Vagina (tissue), 2 donors: ENCODE results near the gene PADI1.

Source experiments
- CTCF ChIP-seq, 3 experiments: fragments of 450-650 bp in 2 of 3; fragments of 200-600 bp in 1 of 3; sonication (generic) in 1 of 3; IDR thresholded peaks; one replicate each; pipeline ENCODE4 v1.5.1; 2017 to 2019; ENCODE audit warnings: antibody characterized with exemption in 3 of 3, mild to moderate bottlenecking in 2 of 3, moderate library complexity in 2 of 3
- POLR2A ChIP-seq, 2 donors: fragments of 450-650 bp; IDR thresholded peaks; one replicate each; pipeline ENCODE4 v1.6.1; 2017; ENCODE audit warnings: antibody characterized with exemption in 2 of 2, mild to moderate bottlenecking in 2 of 2, moderate library complexity in 2 of 2

GRCh38 chr1:17228619-17229018 is 23.7 kb downstream of the PADI1 start:
- TF ChIP-seq CTCF (IDR thresholded peaks at IDR 0.05) (no peak), POLR2A (IDR thresholded peaks at IDR 0.05) (no peak)
